MM.1S (cell line): ENCODE measurements around the gene CCR5AS.
A peak's percentile ranks its signal among the peaks of the same experiment; 100 is the strongest.

Experiments used
- DNase-seq: peaks from one replicate; pipeline ENCODE4 v3.0.0-alpha.2; 2015
- H2AFZ ChIP-seq: fragments of 300-600 bp; sonication (generic); 2 replicates; pipeline ENCODE4 v1.6.0; 2016; ENCODE audit warnings: antibody characterized with exemption, low read length
- H3F3A ChIP-seq: fragments of 300-600 bp; sonication (generic); 2 replicates; pipeline ENCODE4 v1.6.1; 2016; ENCODE audit warnings: mild to moderate bottlenecking, antibody characterized with exemption, low read length, moderate library complexity, mixed read lengths; ENCODE audit not compliant: insufficient read depth
- H3K27ac ChIP-seq: fragments of 300-600 bp; sonication (generic); 2 replicates; pipeline ENCODE4 v1.5.1; 2016; ENCODE audit warnings: mild to moderate bottlenecking, low read length
- H3K27me3 ChIP-seq: fragments of 300-600 bp; sonication (generic); replicated peaks from 2 replicates; pipeline ENCODE4 v1.6.0; 2016; ENCODE audit warnings: low read length; ENCODE audit not compliant: insufficient read depth
- H3K36me3 ChIP-seq: fragments of 300-600 bp; sonication (generic); replicated peaks from 2 replicates; pipeline ENCODE4 v1.6.1; 2016; ENCODE audit warnings: mild to moderate bottlenecking, low read length, mixed read lengths; ENCODE audit not compliant: insufficient read depth
- H3K4me1 ChIP-seq: fragments of 300-600 bp; sonication (generic); 2 replicates; pipeline ENCODE4 v1.6.1; 2016; ENCODE audit warnings: low read length, mixed read lengths
- H3K4me2 ChIP-seq: fragments of 300-600 bp; sonication (generic); 2 replicates; pipeline ENCODE4 v1.6.0; 2016; ENCODE audit warnings: low read depth, low read length
- H3K4me3 ChIP-seq: fragments of 300-600 bp; sonication (generic); 2 replicates; pipeline ENCODE4 v1.5.1; 2016; ENCODE audit warnings: low read length, mixed read lengths
- H3K79me2 ChIP-seq: fragments of 300-600 bp; sonication (generic); 2 replicates; pipeline ENCODE4 v1.6.1; 2016; ENCODE audit warnings: mixed run types, low read length, mixed read lengths
- H3K9ac ChIP-seq: fragments of 300-600 bp; sonication (generic); 2 replicates; pipeline ENCODE4 v1.6.1; 2016; ENCODE audit warnings: low read length, mixed read lengths
- H3K9me2 ChIP-seq: fragments of 300-600 bp; sonication (generic); replicated peaks from 2 replicates; pipeline ENCODE4 v1.6.1; 2016; ENCODE audit warnings: mild to moderate bottlenecking, low read length, mixed read lengths; ENCODE audit not compliant: insufficient read depth
- H3K9me3 ChIP-seq: fragments of 300-600 bp; sonication (generic); replicated peaks from 2 replicates; pipeline ENCODE4 v1.6.1; 2016; ENCODE audit warnings: mild to moderate bottlenecking, low read length, mixed read lengths; ENCODE audit not compliant: insufficient read depth
- H4K20me1 ChIP-seq: fragments of 300-600 bp; sonication (generic); 2 replicates; pipeline ENCODE4 v1.6.1; 2016; ENCODE audit warnings: mild to moderate bottlenecking, low read length, moderate library complexity, mixed read lengths; ENCODE audit not compliant: insufficient read depth
- EZH2 ChIP-seq: fragments of 300-600 bp; sonication (generic); optimal IDR thresholded peaks from 2 replicates; pipeline ENCODE3; 2017; ENCODE audit warnings: low read depth, mild to moderate bottlenecking, antibody characterized with exemption, low read length, mixed read lengths
- EZH2phosphoT487 ChIP-seq: fragments of 300-600 bp; sonication (generic); IDR thresholded peaks from 2 replicates; pipeline ENCODE4 v1.6.1; 2018; ENCODE audit warnings: antibody characterized with exemption, low read length
- TF ChIP-seq, protein P1 (sequence below): fragments of 300-600 bp; sonication (generic); IDR thresholded peaks from 2 replicates; pipeline ENCODE4 v1.5.1; 2016; ENCODE audit warnings: antibody characterized with exemption, low read length, mixed read lengths

The CCR5AS gene

DNA sequence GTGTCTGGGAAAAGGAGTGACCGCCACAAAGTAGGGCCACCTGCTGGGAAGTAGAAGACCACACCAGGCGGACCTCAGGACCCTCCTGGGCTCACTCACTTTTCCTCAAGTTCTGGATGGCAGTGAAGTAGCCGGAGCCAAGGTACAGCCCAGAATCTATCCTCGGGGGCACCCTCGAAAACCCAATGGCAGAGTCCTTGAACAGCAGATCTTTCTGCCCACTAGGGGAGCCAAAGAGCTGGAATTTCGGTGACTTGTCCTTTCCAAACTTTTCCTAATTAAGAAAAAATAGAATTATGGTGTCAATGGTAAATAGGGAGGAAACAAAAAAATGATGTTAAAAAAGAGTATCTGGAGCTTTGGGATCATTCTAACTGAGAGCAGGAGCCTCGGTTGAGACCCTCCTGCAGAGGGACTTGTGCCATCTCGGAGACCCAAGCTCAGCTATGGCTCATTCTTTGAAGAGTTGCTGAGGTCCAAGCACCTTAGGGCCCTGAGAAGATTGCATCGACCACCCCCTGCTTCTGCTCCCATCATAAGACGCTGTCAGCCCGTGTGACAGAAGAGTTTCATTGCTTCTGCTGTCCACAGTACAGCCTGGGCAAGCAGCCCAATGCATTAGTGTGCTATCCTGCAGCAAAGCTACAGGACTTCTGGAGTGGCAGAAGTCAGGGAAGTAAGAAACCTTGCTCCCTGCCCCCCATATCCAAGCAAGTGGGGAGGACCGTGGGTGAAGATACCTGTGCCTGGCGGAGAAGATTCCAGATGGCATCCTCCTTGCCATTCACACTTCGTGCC, 43.1 kb upstream of the CCR5AS start:
- no peak overlapping the region for H2AFZ ChIP-seq
- no peaks in the 10 kb centered on the region for H4K20me1 ChIP-seq
- H3K27ac ChIP-seq: no peak overlapping the region
- H3K9ac ChIP-seq: no peak overlapping the region
- H3K4me2 ChIP-seq: no peak overlapping the region
- DNase-seq: no peak
- H3K27me3 ChIP-seq: no peaks in the 10 kb centered on the region
- H3F3A ChIP-seq: 0 out of 2 replicates have a peak, but pooled peaks cover 5% of the 10 kb centered on the region
- no peaks in the 10 kb centered on the region for H3K36me3 ChIP-seq
- H3K79me2 ChIP-seq: no peaks in the 10 kb centered on the region
- no peaks in the 10 kb centered on the region for H3K9me2 ChIP-seq
- TF ChIP-seq EZH2phosphoT487: no peak
- TF ChIP-seq, protein P1, sequence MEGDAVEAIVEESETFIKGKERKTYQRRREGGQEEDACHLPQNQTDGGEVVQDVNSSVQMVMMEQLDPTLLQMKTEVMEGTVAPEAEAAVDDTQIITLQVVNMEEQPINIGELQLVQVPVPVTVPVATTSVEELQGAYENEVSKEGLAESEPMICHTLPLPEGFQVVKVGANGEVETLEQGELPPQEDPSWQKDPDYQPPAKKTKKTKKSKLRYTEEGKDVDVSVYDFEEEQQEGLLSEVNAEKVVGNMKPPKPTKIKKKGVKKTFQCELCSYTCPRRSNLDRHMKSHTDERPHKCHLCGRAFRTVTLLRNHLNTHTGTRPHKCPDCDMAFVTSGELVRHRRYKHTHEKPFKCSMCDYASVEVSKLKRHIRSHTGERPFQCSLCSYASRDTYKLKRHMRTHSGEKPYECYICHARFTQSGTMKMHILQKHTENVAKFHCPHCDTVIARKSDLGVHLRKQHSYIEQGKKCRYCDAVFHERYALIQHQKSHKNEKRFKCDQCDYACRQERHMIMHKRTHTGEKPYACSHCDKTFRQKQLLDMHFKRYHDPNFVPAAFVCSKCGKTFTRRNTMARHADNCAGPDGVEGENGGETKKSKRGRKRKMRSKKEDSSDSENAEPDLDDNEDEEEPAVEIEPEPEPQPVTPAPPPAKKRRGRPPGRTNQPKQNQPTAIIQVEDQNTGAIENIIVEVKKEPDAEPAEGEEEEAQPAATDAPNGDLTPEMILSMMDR: peak; percentile 69
- TF ChIP-seq EZH2: no peak
- no peak overlapping the region for H3K4me3 ChIP-seq
- H3K4me1 ChIP-seq: peaks cover 22% of the 10 kb centered on the region
- H3K9me3 ChIP-seq: no peaks in the 10 kb centered on the region

DNA sequence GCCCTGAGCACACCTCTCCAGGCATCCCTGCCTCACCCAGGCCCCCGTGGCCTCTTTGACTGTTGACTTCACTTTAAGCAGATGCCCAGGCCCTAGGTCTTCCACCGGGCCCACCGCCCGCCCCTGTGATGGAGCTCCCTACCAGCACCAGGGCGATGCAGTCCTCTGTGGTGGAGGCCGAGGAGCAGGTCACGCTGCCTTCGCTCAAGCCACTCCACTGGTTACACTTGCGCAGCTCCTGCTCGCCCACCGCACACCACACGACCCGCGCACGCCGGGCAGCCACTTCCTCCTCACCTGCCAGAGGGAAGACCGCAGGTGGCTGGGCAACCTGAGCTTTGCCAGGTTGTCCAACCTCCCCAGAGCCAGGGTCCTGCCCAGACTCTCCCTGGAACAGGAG, 41.9 kb upstream of the CCR5AS start:
- TF ChIP-seq EZH2: no peak
- no peak for TF ChIP-seq EZH2phosphoT487
- TF ChIP-seq, protein P1: no peak
- Histone ChIP-seq H2AFZ (no peak overlapping the region), H3K4me3 (no peak overlapping the region), H4K20me1 (no peaks in the 10 kb centered on the region), H3F3A (0 out of 2 replicates have a peak, but pooled peaks cover 2% of the 10 kb centered on the region), H3K9ac (no peak overlapping the region), H3K4me2 (no peak overlapping the region), H3K79me2 (no peaks in the 10 kb centered on the region), H3K27me3 (no peaks in the 10 kb centered on the region), H3K9me2 (no peaks in the 10 kb centered on the region), H3K36me3 (no peaks in the 10 kb centered on the region), H3K27ac (no peak overlapping the region), H3K9me3 (no peaks in the 10 kb centered on the region), H3K4me1 (peaks cover 10% of the 10 kb centered on the region)
- no peak for DNase-seq

DNA sequence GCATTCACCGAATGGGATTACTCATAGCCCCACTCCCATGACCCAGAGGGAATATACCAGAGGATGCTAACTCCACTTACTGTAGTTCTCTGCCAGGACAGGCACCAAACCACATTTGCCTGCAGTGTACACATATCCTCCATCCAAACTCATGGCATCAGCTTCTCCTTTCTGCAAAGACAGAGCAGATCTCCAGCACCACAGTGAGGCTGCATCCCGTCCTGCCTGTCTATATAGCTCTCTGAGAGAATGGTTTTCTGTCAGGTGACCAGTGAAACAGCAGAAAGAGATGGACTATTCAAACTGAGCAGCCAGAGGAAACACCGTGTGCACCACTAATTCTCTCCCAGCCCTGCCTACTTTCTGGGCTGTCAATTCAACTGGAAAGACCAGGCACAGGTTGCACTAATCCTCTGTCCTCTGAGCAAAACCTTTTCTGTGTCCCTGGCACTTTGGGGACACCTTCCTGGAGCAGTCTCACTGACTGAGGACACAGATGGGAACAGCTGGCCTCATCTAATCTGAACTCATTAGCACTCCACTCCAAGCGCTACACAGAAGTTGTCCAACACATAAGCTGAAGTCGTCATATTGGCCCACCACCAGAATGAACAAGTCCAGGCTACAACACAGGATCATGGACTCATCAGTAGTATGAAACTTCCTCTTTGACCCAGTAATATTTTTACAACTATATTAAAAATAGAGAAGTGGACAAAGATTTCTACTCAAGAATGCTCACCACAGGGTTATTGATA, 40.5 kb upstream of the CCR5AS start:
- H3F3A ChIP-seq: no peaks in the 10 kb centered on the region
- H3K27ac ChIP-seq: no peak overlapping the region
- H3K4me3 ChIP-seq: no peak overlapping the region
- H3K4me2 ChIP-seq: no peak overlapping the region
- no peaks in the 10 kb centered on the region for H3K36me3 ChIP-seq
- TF ChIP-seq EZH2phosphoT487 (no peak), EZH2 (no peak)
- TF ChIP-seq, protein P1: no peak
- no peaks in the 10 kb centered on the region for H3K4me1 ChIP-seq
- no peaks in the 10 kb centered on the region for H3K9me3 ChIP-seq
- no peak for DNase-seq
- H4K20me1 ChIP-seq: no peaks in the 10 kb centered on the region
- no peak overlapping the region for H3K9ac ChIP-seq
- H3K9me2 ChIP-seq: no peaks in the 10 kb centered on the region
- H3K27me3 ChIP-seq: no peaks in the 10 kb centered on the region
- H2AFZ ChIP-seq: no peak overlapping the region
- H3K79me2 ChIP-seq: no peaks in the 10 kb centered on the region
